LoVo (cell line): ENCODE data around the gene RGCC.

Experiments used
- DNase-seq: peaks from one replicate; pipeline ENCODE4 v3.0.0-alpha.2; 2016; ENCODE audit warnings: low spot score

The RGCC gene

DNA sequence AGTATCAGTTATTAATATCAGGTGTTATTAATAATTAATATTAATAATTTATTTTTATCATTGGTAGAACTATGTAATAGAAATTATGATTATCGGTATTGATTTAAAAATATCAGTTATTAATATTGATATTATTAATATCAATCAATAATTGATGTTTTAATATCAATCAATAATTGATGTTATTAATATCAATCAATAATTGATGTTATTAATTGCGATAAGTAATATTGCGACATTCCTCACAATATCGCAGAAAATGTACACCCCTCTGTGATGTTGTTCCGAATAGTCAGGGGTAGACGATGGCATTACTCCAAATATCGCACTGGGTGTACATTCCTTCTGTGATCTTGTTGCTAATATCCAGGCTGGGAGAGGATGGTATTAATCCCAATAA lies 3.7 kb upstream of the RGCC start:
- DNase-seq = no peak

DNA sequence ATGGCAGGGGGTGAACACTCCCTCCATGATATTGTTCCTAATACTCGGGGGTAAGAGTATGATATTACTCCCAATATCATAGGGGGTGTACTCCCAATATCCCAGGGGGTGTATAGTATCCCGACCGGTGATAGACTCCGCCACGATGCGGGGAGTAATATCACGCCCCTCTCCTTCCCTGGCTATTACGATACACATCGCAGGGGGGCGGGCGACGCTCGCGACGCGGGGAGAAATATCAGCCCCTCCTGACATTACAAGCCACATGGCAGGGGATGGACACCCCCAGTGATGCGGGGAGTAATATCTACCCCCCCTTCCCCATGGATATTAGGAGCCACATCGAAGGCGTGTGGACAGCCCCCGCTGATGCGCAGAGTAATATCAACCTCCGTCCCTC lies 3.2 kb upstream of the RGCC start:
- no peak for DNase-seq

DNA sequence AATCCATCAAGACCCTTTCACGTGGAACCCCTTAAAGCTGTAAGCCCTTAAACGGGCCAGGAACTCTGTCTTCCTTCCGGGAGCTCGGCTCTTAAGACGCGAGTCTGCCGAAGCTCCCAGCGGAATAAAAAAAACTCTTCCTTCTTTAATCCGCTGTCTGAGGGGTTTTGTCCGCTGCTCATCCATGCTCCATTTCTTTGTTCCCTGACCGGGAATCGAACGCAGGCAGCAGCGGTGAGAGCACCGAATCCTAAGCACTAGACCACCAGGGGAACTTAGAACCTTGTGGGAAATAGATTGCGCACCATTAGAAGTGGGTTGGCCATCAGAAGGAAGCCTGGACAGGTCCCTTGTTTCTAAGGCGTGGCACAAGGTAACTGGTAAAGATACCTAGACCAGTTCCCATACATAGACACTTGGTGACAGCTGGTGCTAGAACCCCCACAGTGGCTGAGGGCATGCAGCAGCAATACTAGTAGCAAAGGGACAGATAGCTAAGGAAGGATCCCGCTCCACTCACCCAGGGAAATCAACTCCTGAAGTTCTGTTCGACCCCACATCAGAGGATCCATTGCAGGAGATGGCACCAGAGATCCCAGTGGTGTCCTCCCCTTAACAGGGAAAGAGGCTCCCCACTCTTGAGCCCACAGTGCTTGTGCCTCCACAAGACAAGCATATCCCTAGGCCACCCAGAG lies 1.5 kb upstream of the RGCC start:
- no peak for DNase-seq

DNA sequence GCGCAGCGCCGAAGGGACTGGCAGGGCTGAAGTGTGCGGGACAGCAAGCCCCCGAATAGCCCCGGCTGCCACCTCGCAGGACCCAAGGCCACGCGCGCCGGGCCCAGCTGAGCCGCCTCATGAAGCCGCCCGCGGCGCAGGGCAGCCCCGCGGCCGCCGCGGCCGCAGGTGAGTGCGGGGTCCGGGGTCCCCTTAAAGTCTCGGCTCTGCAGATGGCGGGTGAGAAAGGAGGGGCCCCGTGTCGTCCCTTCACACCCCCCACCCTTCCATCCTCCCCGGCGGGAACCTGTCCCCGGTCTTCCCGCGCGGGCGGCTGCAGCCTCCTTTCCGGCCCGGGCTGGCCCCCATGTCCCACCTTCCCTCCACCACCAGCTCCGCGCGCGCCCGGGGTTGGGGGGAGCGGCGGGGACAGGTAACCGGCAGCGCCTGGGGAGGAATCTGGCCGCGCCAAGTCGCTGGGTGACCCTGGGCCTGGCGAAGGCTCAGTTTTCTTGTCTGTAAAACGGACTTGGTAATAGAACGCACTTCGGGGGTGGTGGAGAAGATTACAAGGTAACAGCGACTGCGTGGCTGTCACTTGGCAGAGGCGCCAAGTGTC lies 338 bp downstream of the RGCC start:
- DNase-seq = no peak

DNA sequence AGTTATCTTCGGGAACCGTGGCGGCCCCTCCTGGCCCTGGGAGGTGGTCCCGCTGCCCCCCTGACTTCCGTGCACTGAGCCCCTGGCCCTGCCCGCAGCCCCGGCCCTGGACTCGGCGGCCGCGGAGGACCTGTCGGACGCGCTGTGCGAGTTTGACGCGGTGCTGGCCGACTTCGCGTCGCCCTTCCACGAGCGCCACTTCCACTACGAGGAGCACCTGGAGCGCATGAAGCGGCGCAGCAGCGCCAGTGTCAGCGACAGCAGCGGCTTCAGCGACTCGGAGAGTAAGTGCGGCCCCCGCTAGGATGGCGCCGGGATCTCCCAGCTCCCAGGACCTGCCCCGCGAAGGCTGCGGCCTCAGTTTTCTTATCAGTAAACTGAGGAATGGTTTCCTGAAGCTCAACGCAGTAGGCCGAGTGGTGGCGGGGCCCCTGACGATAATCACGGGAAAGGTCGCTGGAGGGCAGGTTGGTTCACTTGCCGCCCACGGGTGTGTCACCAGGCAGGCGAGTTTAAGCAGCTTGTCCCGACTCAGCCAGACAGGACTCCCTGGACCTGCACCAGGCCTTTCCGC lies 924 bp downstream of the RGCC start:
- no peak for DNase-seq

DNA sequence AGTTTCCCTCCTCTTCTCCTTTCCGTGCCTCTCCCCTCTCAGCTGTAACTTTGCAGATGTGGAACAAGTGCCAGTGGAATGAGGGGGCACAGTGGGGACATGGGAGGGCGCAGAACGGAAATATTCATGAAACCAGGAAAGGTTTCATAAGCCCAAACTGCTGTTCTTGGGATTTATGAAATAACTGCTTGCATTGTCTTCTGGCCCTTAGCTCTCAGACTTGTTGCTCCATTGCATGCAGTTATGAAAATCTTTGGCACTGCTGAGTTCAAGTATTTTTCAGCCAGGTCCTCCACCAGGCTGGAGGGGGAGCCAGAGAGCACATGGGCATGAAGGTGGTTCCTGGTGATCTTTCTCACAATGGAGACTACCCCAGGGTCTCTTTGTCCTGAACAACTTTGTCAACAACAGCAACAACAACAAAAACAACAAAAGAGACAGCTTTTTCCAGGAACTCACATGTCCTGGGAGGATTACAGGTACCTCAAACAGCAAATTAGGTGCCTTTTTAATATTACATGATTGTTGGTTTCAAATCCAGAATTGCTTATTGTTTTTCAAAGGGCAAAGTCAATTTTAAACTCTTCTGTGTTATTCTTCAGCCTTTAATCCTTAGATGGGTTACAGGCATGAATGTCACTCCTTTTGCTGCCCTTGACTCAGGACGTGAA lies 1.5 kb downstream of the RGCC start:
- peak; percentile 24 for DNase-seq

DNA sequence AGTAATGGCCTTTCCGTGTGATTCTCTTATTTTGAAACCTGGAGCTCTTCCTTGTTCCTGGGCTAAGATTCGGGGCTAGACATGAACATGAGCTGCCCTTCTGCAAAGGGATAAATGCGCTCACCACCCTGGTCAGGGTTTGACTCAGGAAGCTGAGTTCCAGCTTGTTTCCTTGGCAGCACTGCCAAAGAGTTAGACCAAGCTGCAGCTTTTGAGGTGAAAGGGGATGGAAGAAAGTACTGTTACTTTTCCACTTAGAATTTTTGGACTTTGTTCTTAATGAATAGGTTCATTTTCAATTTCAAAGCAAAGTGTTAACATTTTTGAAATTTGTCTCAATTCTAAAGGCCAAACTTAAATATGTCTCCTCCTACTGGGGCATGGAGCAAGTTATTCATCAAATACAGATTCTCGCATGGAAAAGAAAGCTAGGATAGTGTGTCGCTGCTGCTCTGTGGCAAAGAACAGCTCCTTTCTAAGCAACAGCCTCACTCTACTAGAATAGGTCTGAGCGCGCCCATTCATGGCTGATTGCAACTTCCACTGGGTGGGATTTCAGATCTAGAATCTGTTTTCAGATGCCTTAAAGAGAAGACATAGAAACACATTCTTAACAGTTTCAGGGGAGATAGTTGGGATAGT lies 2.2 kb downstream of the RGCC start:
- no peak for DNase-seq

DNA sequence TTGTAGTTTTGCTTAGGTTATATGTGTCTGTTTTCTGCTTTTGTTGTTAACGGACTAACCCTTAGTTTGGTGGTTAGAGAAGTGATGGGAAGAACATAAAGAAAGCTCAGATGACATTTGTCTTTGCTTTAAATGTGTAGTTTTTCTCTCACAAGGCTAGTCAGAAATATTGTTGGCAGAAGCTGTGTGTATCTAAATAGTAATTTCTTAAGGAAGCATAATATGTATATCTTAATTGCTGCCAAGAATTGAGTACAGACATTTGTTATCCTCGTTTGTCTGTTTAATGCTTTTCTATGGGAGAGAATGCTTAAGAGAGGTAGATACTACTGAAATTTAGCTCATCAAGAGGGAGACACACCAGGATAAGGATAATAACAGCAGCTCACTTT lies 2.7 kb downstream of the RGCC start:
- no peak for DNase-seq

DNA sequence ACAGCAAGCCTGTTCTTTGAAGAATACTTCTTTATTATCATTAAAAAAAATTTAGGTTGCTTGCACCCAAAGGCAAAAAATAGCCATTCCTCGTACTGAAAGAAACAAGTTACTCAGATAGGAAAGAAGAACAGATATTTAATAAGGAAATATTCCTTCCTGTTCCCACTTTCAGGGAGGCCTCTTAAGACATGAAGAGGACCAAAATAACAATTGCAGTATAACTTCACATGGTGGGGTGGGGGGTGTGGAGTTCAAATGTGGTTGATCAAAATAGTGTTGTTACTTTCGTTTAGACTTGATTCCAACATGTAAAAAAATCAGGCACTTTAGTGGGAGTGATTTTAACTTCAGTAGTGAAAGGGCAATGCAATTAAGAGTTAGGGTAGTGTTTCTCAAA lies 3.6 kb downstream of the RGCC start:
- DNase-seq = no peak

DNA sequence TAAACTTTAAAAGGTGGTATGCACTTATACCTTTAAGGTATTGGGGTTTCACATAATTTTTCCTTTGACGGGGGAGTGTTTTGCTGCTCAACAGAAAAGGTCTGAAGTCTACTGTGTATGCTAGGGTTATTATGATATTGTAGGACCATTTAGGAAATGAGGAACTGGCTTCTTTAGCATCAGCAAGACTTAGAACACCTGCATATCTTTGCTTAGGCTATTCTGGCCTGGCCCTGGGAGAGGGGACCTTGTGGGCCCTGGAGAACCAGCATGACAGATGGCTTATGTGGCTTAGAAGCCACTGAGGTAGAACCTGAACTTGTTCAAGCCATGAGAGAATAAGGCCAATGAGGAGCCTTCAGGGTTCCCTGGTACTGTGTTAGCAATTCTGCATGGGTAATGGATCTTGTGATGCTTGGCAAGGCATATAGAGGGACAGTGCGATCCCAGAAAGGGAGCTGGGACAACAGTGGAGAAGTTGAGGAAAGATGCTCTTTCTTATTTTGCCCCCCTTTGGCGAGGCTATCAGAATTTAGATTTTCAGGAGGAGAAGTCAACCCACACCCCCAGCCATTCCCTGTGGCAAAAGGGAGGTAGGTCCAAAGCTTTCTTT lies 4.3 kb downstream of the RGCC start:
- DNase-seq = no peak

DNA sequence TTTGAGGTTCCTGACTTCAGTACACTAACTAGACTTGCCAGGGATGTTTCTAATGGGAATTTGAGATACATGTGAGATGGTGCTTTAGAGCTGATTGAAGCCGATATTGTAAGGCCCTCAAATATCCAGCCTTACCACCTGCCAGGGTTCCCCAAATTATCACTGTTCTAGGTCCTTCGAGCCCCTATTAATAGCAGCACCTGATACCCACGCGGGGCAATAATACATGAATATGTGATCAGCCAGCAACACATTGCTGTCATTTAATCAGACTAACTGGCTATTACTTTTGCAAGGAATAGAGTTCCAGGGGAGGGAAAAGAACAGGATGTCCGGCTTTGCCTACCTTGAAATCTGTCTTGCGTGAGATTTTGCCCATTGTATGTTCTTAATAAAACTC lies 5.1 kb downstream of the RGCC start:
- DNase-seq = no peak

DNA sequence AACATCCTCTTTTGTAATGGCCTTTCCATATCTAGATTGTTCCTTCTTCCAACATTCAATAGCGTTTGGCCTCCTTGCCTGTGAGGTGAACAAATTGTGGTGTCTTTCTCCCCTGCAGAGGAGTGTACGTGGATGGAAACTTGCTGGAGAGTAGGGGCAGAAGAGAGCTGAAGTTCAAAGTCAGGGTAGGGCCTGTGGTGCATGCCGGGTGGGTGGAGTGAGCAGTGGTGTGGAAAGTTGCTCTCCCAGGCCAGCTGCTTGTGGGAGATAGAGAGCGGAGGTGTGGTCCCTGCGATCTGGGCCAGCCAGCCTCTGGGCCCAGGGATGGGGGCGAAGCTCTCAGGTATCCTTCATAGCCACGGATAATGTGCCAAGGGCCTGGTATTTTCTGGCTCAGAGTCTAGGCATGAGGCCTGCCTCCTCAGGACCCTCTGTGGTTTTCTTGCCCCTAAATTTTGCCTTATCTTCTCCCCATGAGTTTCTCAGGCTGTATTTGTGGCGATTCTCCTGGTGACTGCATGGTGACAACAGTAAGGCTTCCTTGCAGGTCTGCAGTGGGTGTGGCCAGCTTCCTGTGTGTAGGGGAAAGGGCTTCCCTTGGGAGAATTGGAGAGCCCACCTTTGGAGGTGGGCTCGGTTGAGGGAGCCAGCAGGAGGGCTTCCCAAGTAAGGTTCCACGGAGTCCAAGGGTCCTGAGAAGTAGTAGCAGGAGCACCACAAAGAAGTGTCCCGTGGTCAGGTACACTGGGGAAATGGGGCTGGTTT lies 6.7 kb downstream of the RGCC start:
- DNase-seq = no peak

DNA sequence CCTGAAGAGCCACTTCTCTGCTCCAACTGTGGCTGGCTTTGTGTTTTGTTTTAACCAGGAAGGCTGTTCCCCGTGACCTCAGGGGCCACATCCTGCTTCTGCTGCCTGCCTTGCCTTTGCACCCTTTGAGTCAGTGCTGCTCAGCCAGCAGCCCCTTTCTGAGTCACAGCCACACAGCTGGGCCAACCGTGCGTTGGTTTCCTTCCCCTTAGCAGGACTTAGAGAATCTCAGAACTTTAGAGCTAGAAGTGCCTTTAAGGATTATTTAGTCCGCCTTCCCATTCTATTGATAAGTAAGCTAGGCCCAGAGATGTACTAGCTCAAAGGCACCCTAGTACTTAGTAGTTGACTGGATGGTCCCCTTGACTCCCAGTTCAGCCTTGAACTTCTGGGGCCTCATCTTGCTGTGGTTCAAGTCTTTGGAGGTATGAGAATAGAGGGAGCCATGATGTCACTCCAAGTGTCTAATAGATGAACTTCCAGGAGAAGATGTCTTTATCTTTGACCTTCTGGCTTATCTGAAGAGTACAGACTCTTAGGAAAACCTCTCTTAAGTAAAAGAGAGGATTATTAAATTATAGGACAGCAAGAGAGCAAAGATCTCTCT lies 8.0 kb downstream of the RGCC start:
- no peak for DNase-seq

DNA sequence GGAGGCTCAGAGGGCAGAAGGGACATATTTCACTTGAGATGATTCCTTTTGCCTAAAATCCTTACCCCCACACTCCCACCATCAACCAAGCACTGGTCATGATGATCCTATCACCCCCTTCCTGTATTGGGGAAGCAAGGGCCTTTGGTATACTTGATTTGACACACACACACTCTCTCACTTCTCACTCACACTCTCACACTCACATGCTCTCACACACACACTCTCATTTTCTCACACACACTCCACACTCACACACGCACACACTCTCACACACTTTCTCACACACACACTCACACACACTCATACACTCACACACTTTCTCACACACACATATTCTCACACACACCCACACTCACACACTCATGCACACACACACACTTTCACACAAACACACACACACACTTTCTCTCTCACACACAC lies 8.6 kb downstream of the RGCC start:
- no peak for DNase-seq

DNA sequence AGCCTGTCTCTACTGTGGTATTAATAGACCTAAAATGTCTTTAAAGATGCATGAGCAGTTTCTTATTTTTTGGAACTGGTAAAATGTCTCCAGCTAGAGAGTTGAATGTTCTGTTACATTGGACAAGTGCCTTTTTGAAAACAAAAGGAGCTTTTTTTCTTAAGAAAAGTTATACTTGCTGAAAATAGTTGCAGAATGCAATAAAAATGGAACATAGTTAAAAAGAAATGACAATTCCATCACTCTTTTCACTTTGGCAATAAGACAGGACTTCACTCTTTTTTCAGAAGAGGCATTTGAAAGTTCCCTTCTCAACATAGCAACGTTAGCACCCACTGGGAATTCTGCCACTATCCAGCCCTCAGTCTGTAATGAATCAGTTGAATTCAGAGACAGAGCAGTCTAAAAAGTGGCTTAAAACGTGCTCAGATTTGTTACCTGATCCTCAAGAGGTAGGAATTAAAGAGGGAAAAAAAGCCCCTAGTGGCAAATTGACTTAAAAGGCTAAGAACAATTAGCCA lies 10.1 kb downstream of the RGCC start:
- DNase-seq = no peak

DNA sequence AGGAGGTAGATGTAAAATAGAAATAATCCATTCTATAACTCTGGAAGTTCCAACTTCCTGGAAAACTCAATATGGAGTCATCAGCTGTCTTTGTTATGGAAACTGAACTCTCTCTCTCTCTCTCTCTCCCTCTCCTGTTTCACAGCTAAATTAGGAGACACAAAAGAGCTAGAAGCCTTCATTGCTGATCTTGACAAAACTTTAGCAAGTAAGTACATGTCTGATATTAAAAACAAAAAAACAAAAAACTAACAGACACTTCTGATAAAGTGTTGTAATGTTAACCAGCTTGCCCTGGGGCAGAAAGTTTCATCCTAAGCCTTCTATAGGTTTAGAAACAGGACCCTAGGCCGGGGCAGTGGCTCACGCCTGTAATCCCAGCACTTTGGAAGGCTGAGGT lies 11.3 kb downstream of the RGCC start:
- DNase-seq = no peak

DNA sequence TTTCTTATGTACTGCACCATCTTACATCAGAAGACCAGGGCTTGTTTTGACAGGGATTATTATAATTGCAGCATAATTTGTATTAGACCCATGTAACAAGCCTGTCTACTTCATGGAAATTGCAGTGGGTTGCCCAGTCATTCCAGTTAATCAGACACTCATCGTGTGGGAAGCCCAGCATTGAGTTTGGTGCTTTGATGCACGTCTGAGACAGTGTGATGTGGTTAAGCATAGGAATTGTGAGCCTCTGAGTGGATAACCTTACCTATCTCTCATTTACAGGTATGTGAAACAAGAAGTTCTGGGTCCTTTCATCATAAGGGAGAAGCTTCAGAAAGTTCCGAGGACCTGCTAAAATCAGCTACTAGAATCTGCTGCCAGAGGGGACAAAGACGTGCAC lies 12.8 kb downstream of the RGCC start:
- DNase-seq = no peak

DNA sequence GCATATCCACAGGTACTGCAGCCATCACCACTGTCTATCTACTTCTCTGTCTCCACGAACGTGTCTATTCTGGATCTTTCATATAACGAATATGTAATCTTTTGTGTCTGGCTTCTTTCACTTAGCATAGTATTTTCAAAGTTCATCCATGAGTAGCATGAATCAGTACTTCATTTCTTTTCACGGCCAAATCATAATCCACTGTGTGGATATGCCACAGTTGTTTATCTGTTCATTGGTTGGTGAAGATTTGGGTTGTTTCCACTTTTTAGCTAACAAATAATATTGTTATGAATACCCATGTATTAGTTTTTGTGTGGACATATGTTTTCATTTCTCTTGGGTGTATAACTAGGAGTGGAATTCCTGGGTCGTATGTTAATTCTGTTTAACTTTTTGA lies 14.4 kb downstream of the RGCC start:
- DNase-seq = no peak

DNA sequence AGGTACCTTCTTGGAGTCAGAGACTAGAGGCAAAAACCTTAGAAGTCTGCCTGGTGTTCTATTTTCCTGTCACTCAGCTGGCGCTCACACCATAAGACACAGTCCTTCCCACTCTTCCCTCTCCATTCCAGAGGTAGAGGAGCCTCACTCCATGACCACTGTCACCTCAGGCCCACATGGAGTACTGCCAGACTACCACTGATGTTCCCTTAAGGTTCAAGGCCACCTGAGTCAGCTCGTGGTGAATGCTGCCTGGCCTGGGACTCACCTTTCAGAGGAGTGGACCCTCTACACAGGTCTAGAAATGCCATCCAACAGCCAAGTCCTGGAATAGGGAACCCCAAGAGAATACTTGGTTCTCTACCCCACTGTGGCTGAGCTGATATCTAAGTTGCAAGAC lies 29.9 kb downstream of the RGCC start:
- DNase-seq = no peak

DNA sequence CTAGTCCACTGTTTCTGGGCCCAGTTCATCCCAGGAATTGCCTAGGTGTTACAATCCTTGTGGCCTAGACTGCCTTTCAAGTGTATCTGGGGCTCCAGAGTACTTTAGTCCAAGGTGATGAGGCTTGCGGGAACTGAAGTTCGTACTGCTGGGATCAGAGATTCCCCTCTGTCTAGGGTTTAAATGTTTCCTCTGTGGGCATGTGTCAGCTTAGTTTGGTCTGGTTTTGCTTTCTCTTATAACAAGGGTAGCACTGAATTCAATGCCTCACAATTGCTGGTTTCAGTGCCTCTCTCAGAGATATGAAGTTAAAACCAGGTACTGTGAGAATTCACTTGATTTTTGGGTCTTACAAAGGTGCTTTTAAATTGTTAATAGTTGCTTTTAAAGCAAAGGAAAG lies 30.8 kb downstream of the RGCC start:
- no peak for DNase-seq
